ENCODE measurements around the gene VKORC1.

VKORC1 gene

GRCh38 chr16:31118223-31119155, 23.9 kb upstream of the VKORC1 start:
- TF ChIP-seq ZNF8 (CRISPR knock-in tag; IDR thresholded peaks at IDR 0.05): no peak
- TF ChIP-seq ZNF565 (CRISPR knock-in tag; conservative IDR thresholded peaks at IDR 0.05; ENCODE audit: low read depth): no peak
- TF ChIP-seq ZC3H10 (CRISPR knock-in tag; IDR thresholded peaks at IDR 0.05): no peak
- TF ChIP-seq ESRRG (CRISPR knock-in tag; IDR thresholded peaks at IDR 0.05): no peak
- no peak for TF ChIP-seq TCF4 (CRISPR knock-in tag; IDR thresholded peaks at IDR 0.05; ENCODE audit: borderline replicate concordance)
- no peak for TF ChIP-seq ISL1 (CRISPR knock-in tag; IDR thresholded peaks at IDR 0.05)
- no peak for TF ChIP-seq RARB (CRISPR knock-in tag; IDR thresholded peaks at IDR 0.05)
- no peak for TF ChIP-seq SNAI2 (CRISPR knock-in tag; IDR thresholded peaks at IDR 0.05)
- TF ChIP-seq TSHZ2 (CRISPR knock-in tag; IDR thresholded peaks at IDR 0.05): no peak
- TF ChIP-seq OSR1 (CRISPR knock-in tag; IDR thresholded peaks at IDR 0.05): no peak
- no peak for TF ChIP-seq CREB5 (CRISPR knock-in tag; IDR thresholded peaks at IDR 0.05; ENCODE audit: low read depth)
- ATAC-seq: no peak; the same call in 2 of the 3 replicates

- TF ChIP-seq RARB (CRISPR knock-in tag; IDR thresholded peaks at IDR 0.05) (no peak), TOX (CRISPR knock-in tag; IDR thresholded peaks at IDR 0.05; ENCODE audit: borderline replicate concordance) (no peak), CREB5 (CRISPR knock-in tag; IDR thresholded peaks at IDR 0.05; ENCODE audit: low read depth) (no peak)
- ATAC-seq: peak; percentile 96
These were observed 23.0 kb upstream of the VKORC1 start, which contains the start of gene KAT8 for GRCh38 chr16:31117384-31118222. Gene KAT8, plus strand, starts transcription at chr16:31117664. Its CDS starts 18 bp downstream, at chr16:31117682.

- ATAC-seq: no peak
- no peak for TF ChIP-seq GLIS3 (CRISPR knock-in tag; IDR thresholded peaks at IDR 0.05)
- TF ChIP-seq ZFP30 (CRISPR knock-in tag; IDR thresholded peaks at IDR 0.05): no peak
- TF ChIP-seq ESRRG (CRISPR knock-in tag; IDR thresholded peaks at IDR 0.05): no peak
- TF ChIP-seq PPARA (CRISPR knock-in tag; IDR thresholded peaks at IDR 0.05; ENCODE audit: borderline replicate concordance): no peak
- TF ChIP-seq PATZ1 (CRISPR knock-in tag; IDR thresholded peaks at IDR 0.05; ENCODE audit: borderline replicate concordance): no peak
- TF ChIP-seq TSHZ2 (CRISPR knock-in tag; IDR thresholded peaks at IDR 0.05): no peak
- no peak for TF ChIP-seq CREB5 (CRISPR knock-in tag; IDR thresholded peaks at IDR 0.05; ENCODE audit: low read depth)
- no peak for TF ChIP-seq CSRNP3 (CRISPR knock-in tag; IDR thresholded peaks at IDR 0.05)
- TF ChIP-seq SNAI2 (CRISPR knock-in tag; IDR thresholded peaks at IDR 0.05): no peak
- TF ChIP-seq RARB (CRISPR knock-in tag; IDR thresholded peaks at IDR 0.05): no peak
These were observed 19.9 kb upstream of the VKORC1 start for GRCh38 chr16:31114468-31114867.

Data from SK-N-SH treated with all-trans-retinoic acid at 6 μM for 48 hours (cell line).